ENCODE data around the gene CD96.
A peak's percentile ranks its signal among the peaks of the same experiment; 100 is the strongest.
"Not testable (repeated sequence)": the region's sequence is repeated elsewhere in the genome, so short reads cannot be mapped to it uniquely, and the experiment has no call there.

Gene CD96

GRCh38 chr3:111621535-111621934, 79.5 kb downstream of the CD96 start:
- DNase-seq (ENCODE audit: low spot score) = peak; percentile 6

GRCh38 chr3:111627092-111627491, 85.1 kb downstream of the CD96 start:
- DNase-seq (ENCODE audit: low spot score) = no peak

GRCh38 chr3:111629018-111629417, 87.0 kb downstream of the CD96 start:
- not testable (repeated sequence) for DNase-seq (ENCODE audit: low spot score)

GRCh38 chr3:111630638-111631037, 88.6 kb downstream of the CD96 start:
- not testable (repeated sequence) for DNase-seq (ENCODE audit: low spot score)

GRCh38 chr3:111635403-111635802, 93.4 kb downstream of the CD96 start:
- no peak for DNase-seq (ENCODE audit: low spot score)

GRCh38 chr3:111636366-111636885, 94.4 kb downstream of the CD96 start:
- DNase-seq (ENCODE audit: low spot score) = no peak

- DNase-seq (ENCODE audit: low spot score) = no peak
Measured at GRCh38 chr3:111639316-111639715, 97.3 kb downstream of the CD96 start.

GRCh38 chr3:111648991-111649579, 107.1 kb downstream of the CD96 start:
- DNase-seq (ENCODE audit: low spot score) = no peak

GRCh38 chr3:111650378-111651275, 108.6 kb downstream of the CD96 start:
- no peak for DNase-seq (ENCODE audit: low spot score)

- no peak for DNase-seq (ENCODE audit: low spot score)
Measured at GRCh38 chr3:111652492-111653180, 110.6 kb downstream of the CD96 start.

- no peak for DNase-seq (ENCODE audit: low spot score)
Measured at GRCh38 chr3:111653766-111654165, 111.8 kb downstream of the CD96 start.

GRCh38 chr3:111662012-111662411, 120.0 kb downstream of the CD96 start:
- no peak for DNase-seq (ENCODE audit: low spot score)

GRCh38 chr3:111662907-111663306, 120.9 kb downstream of the CD96 start:
- no peak for DNase-seq (ENCODE audit: low spot score)

GRCh38 chr3:111666041-111666735, 124.2 kb downstream of the CD96 start:
- no peak for DNase-seq (ENCODE audit: low spot score)

GRCh38 chr3:111667170-111667569, 125.2 kb downstream of the CD96 start:
- DNase-seq (ENCODE audit: low spot score) = no peak

- DNase-seq (ENCODE audit: low spot score) = no peak
Measured at GRCh38 chr3:111667621-111668239, 125.7 kb downstream of the CD96 start.

- DNase-seq (ENCODE audit: low spot score) = no peak
Measured at GRCh38 chr3:111668326-111668725, 126.3 kb downstream of the CD96 start.

- DNase-seq (ENCODE audit: low spot score) = peak; percentile 78
Measured at GRCh38 chr3:111668888-111669488, 127.0 kb downstream of the CD96 start.

- no peak for DNase-seq (ENCODE audit: low spot score)
Measured at GRCh38 chr3:111669926-111670630, 128.1 kb downstream of the CD96 start.

GRCh38 chr3:111672461-111672860, 130.5 kb downstream of the CD96 start:
- not testable (repeated sequence) for DNase-seq (ENCODE audit: low spot score)

- DNase-seq (ENCODE audit: low spot score) = no peak
Measured at GRCh38 chr3:111675846-111676210, 133.8 kb downstream of the CD96 start.

Measured in cerebellar cortex (tissue), 1 donor.